Activated CD8-positive, alpha-beta T cell treated with anti-CD3 and anti-CD28 coated beads for 36 hours (primary cell): Measurements from ENCODE around the gene LTO1. TPM values are rescaled to one million over a fixed set of nuclear protein-coding genes. Genes with fewer than 3 reads are reported as not detected.
"Not testable (repeated sequence)": the region's sequence is repeated elsewhere in the genome, so short reads cannot be mapped to it uniquely, and the experiment has no call there.

ENCODE experiments used
- ATAC-seq: fragments of 200-7000 bp; cut with Tn5 transposase; one replicate; pipeline ENCODE4 v1.10.0; 2021; ENCODE audit warnings: mild to moderate bottlenecking, moderate library complexity
- CTCF ChIA-PET: fragments of 350-600 bp; sonication (Branson Sonifier 250); formaldehyde crosslinking; loops from one replicate; lab custom pipeline; 2021; ENCODE audit warnings: antibody characterized with exemption; lab: Charles Lee
- POLR2A ChIA-PET: fragments of 350-600 bp; sonication (Branson Sonifier 250); formaldehyde crosslinking; loops from one replicate; lab custom pipeline; 2021; ENCODE audit warnings: antibody characterized with exemption; lab: Charles Lee
- DNase-seq: peaks from one replicate; pipeline ENCODE4 v3.0.0-alpha.2; 2020
- H3K27ac Mint-ChIP-seq: one replicate; pipeline ENCODE4 v1.8.0; 2021; ENCODE audit warnings: mild to moderate bottlenecking, mixed read lengths
- H3K27me3 Mint-ChIP-seq: one replicate; pipeline ENCODE4 v1.8.0; 2021; ENCODE audit warnings: mixed read lengths
- H3K36me3 Mint-ChIP-seq: one replicate; pipeline ENCODE4 v1.8.0; 2021; ENCODE audit warnings: low read depth, mixed read lengths
- H3K4me1 Mint-ChIP-seq: one replicate; pipeline ENCODE4 v1.8.0; 2021; ENCODE audit warnings: low read depth, mixed read lengths
- H3K4me3 Mint-ChIP-seq: one replicate; pipeline ENCODE4 v1.8.0; 2021; ENCODE audit warnings: mild to moderate bottlenecking, moderate library complexity, mixed read lengths
- H3K9me3 Mint-ChIP-seq: one replicate; pipeline ENCODE4 v1.8.0; 2021; ENCODE audit warnings: mixed read lengths
- intact Hi-C: fragments of 100-400 bp; cut with micrococcal nuclease; formaldehyde crosslinking; loops from one replicate; pipeline ENCODE4 v1.10.0; 2022
- total RNA-seq, 2 experiments: library from RNA; stranded (reverse); gene quantifications; one replicate each; pipeline ENCODE4 v1.2.3, GENCODE V29; 2021
- TF ChIP-seq, protein P1 (sequence below): fragments of 200-600 bp; IDR thresholded peaks from one replicate; pipeline ENCODE4 v1.8.0; 2022; ENCODE audit warnings: antibody characterized with exemption, mild to moderate bottlenecking

The LTO1 gene
- total RNA-seq, 2 experiments from 2014 or later, result 14.9 to 15.9 TPM

DNA sequence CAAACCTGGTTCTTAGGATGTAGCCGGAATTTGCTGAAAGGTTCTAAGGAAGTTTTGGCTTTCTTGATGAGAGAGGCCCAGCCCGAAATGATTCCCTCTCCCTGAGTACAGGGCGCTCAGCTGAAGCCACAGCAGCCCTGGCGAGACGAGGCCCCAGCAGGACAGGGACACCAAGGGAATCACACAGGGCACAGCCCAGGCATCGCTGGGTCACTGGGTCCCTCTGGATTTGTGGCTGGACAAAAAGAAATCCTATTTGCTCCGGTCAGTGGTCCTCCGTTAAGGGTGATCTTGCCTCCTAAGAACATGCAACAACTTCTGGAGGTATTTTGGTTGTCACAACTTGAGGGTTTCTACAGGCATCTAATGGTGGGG, 22.3 kb upstream of the LTO1 start:
- ATAC-seq, result no peak
- TF ChIP-seq, protein P1, sequence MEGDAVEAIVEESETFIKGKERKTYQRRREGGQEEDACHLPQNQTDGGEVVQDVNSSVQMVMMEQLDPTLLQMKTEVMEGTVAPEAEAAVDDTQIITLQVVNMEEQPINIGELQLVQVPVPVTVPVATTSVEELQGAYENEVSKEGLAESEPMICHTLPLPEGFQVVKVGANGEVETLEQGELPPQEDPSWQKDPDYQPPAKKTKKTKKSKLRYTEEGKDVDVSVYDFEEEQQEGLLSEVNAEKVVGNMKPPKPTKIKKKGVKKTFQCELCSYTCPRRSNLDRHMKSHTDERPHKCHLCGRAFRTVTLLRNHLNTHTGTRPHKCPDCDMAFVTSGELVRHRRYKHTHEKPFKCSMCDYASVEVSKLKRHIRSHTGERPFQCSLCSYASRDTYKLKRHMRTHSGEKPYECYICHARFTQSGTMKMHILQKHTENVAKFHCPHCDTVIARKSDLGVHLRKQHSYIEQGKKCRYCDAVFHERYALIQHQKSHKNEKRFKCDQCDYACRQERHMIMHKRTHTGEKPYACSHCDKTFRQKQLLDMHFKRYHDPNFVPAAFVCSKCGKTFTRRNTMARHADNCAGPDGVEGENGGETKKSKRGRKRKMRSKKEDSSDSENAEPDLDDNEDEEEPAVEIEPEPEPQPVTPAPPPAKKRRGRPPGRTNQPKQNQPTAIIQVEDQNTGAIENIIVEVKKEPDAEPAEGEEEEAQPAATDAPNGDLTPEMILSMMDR, result no peak
- no peak for DNase-seq
- Mint-ChIP-seq H3K36me3 (no peaks in the 10 kb centered on the region), H3K27ac (no peak overlapping the region), H3K4me3 (no peak overlapping the region), H3K4me1 (no peaks in the 10 kb centered on the region), H3K27me3 (peaks cover 37% of the 10 kb centered on the region), H3K9me3 (no peaks in the 10 kb centered on the region)
- intact Hi-C loops, result no loop called here
- CTCF ChIA-PET, result no interaction called here
- POLR2A ChIA-PET, result no interaction called here

DNA sequence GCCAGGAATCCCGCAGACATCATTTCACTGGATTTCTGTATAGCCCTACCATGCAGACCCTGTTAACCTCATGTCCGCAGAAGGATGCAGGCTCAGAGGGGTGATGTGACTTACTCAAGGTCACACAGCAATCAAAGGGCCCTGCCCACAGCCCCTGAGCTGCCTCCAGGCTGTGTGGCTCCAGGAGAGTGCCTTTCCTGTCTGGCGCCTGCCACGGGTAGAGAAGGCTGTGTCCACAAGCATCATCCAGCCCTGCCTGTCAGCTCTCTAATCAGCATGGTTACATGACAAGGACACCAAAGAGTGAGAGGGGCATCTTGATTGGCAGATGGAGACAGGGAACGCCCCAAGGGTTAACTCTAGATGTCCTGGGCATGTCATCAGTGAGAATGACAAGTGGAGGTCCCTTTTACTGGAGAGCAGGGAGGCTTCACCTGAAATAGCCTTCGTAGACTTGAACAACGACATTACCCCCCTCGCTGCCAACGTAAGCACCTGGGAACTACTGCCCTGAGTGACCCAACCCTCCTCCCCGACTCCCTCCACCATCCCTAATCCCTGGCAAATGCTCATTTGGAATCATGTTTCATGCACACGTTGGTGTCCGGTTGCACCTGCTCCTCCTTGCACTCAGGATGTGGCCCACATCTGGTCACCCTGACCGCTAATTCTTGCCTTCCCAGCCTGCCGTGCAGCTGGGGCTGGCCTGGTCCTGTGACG, 21.8 kb upstream of the LTO1 start:
- no peaks in the 10 kb centered on the region for H3K4me1 Mint-ChIP-seq
- DNase-seq, result no peak
- TF ChIP-seq, protein P1, result no peak
- peaks cover 40% of the 10 kb centered on the region for H3K27me3 Mint-ChIP-seq
- H3K9me3 Mint-ChIP-seq, result no peaks in the 10 kb centered on the region
- H3K27ac Mint-ChIP-seq, result no peak overlapping the region
- ChIA-PET CTCF (no interaction called here), POLR2A (no interaction called here)
- no peaks in the 10 kb centered on the region for H3K36me3 Mint-ChIP-seq
- intact Hi-C loops, result no loop called here
- H3K4me3 Mint-ChIP-seq, result no peak overlapping the region
- ATAC-seq, result no peak

DNA sequence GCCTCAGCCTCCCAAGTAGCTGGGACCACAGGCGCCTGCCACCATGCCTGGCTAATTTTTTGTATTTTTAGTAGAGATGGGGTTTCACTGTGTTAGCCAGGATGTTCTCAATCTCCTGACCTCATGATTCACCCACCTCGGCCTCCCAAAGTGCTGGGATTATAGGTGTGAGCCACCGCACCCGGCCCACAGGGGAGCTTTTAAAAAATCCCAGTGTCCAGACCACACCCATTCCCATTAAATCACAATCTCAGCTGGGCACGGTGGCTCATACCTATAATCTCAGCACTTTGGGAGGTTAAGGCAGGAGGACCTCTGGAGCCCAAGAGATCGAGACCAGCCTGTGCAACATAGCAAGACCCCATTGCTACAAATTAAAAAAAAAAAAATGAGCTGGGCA, 20.8 kb upstream of the LTO1 start:
- peaks cover 42% of the 10 kb centered on the region for H3K27me3 Mint-ChIP-seq
- POLR2A ChIA-PET, intact Hi-C loops, H3K36me3 Mint-ChIP-seq, ATAC-seq, DNase-seq, H3K9me3 Mint-ChIP-seq, H3K27ac Mint-ChIP-seq, H3K4me3 Mint-ChIP-seq, H3K4me1 Mint-ChIP-seq: not testable (repeated sequence)
- CTCF ChIA-PET, result interaction anchor here (1.1 kb wide), 1 partner anchor 25 kb away, joined by 4 read pairs; no protein-coding TSS in a partner anchor

DNA sequence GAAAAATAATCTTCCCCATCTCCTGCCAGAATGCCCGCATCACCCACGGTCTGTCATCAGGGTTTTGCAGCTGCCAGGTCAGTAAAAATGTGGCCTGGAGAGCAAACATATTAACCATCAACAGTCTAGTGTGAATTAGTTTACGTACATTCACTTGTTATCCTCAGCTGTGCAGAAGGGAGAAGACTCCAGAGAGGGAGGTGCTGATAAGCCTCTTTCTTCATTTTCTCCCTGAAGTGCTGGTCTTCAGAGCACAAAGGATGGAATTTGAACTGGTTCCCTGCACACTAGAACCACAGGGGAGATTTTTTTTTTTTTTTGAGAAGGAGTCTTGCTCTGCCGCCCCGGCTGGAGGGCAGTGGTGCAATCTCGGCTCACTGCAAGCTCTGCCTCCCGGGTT, 20.4 kb upstream of the LTO1 start:
- ATAC-seq (no peak), DNase-seq (no peak)
- ChIA-PET POLR2A (no interaction called here), CTCF (interaction anchor here (1.1 kb wide), 1 partner anchor 25 kb away, joined by 4 read pairs; no protein-coding TSS in a partner anchor)
- Mint-ChIP-seq H3K4me3 (no peak overlapping the region), H3K27ac (no peak overlapping the region), H3K27me3 (peaks cover 41% of the 10 kb centered on the region), H3K9me3 (no peaks in the 10 kb centered on the region), H3K36me3 (no peaks in the 10 kb centered on the region), H3K4me1 (no peaks in the 10 kb centered on the region)
- TF ChIP-seq, protein P1, result no peak
- intact Hi-C loops, result no loop called here

DNA sequence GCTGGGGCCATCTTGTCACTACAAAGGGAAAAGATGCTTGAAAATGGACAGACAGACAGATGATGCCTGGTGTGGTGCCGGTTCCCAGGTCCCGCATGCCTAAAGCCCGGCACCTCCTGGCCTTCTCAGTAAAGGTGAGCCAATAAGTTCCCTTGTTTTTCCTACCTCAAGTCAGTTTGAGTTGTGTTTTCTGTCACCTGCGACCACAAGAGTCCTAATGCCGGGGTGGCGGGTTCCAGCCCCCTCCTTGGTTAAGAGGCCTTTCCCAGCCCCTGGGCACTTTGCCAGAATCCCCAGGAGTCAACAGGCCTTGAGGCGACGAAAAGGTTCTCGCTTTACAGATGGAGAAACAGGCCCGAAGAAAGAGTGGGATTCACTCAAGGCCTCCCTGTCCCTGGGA, 19.6 kb upstream of the LTO1 start:
- no peak overlapping the region for H3K4me3 Mint-ChIP-seq
- H3K9me3 Mint-ChIP-seq, result no peaks in the 10 kb centered on the region
- H3K4me1 Mint-ChIP-seq, result peaks cover 2% of the 10 kb centered on the region
- intact Hi-C loops, result no loop called here
- peaks cover 40% of the 10 kb centered on the region for H3K27me3 Mint-ChIP-seq
- no peak for ATAC-seq
- no peaks in the 10 kb centered on the region for H3K36me3 Mint-ChIP-seq
- POLR2A ChIA-PET, result no interaction called here
- DNase-seq, result no peak
- H3K27ac Mint-ChIP-seq, result no peak overlapping the region
- CTCF ChIA-PET, result no interaction called here
- TF ChIP-seq, protein P1, result no peak
